DND-41 (cell line): ENCODE measurements around the gene POC1B.

Experiments
- ATAC-seq: fragments of 200-7000 bp; cut with Tn5 transposase; 3 replicates; pipeline ENCODE4 v1.9.1; 2021; ENCODE audit warnings: low read depth; ENCODE audit not compliant: insufficient read depth
- DNase-seq: peaks from one replicate; pipeline ENCODE4 v3.0.0-alpha.2; 2020
- H2AFZ ChIP-seq: 2 replicates; pipeline ENCODE4 v1.6.0; 2012; ENCODE audit warnings: low read depth, low read length
- H3K27ac ChIP-seq: 2 replicates; pipeline ENCODE4 v1.5.1; 2012; ENCODE audit warnings: low read length, inconsistent platforms
- H3K27me3 ChIP-seq: fragments of 200-600 bp; sonication (generic); 2 replicates; pipeline ENCODE4 v1.6.0; 2012; ENCODE audit warnings: low read length, mild to moderate bottlenecking, inconsistent platforms; ENCODE audit not compliant: insufficient read depth, poor library complexity
- H3K36me3 ChIP-seq: 2 replicates; pipeline ENCODE4 v1.5.1; 2012; ENCODE audit warnings: low read length, inconsistent platforms; ENCODE audit not compliant: insufficient read depth
- H3K4me1 ChIP-seq: 2 replicates; pipeline ENCODE4 v1.5.1; 2012; ENCODE audit warnings: mild to moderate bottlenecking, low read length; ENCODE audit not compliant: insufficient read depth
- H3K4me2 ChIP-seq: 2 replicates; pipeline ENCODE4 v1.6.0; 2012; ENCODE audit warnings: mild to moderate bottlenecking, moderate library complexity, low read length, inconsistent platforms; ENCODE audit not compliant: insufficient read depth
- H3K4me3 ChIP-seq, 2 experiments: fragments of 200-600 bp in 1 of 2; shearing (Covaris generic) in 1 of 2; 2 replicates each; pipeline ENCODE4 v1.5.1; 2012 to 2016; ENCODE audit warnings: inconsistent platforms in 2 of 2, low read length in 2 of 2, mild to moderate bottlenecking in 2 of 2, low read depth in 1 of 2, moderate library complexity in 1 of 2
- H3K79me2 ChIP-seq: 2 replicates; pipeline ENCODE4 v1.6.0; 2012; ENCODE audit warnings: low read length, inconsistent platforms; ENCODE audit not compliant: insufficient read depth
- H3K9ac ChIP-seq: 2 replicates; pipeline ENCODE4 v1.6.0; 2012; ENCODE audit warnings: low read depth, mild to moderate bottlenecking, inconsistent platforms, low read length, moderate library complexity
- H3K9me3 ChIP-seq: 2 replicates; pipeline ENCODE4 v1.5.1; 2012; ENCODE audit warnings: low read length, moderate library complexity, mild to moderate bottlenecking, inconsistent platforms; ENCODE audit not compliant: insufficient read depth, severe bottlenecking
- H4K20me1 ChIP-seq: 2 replicates; pipeline ENCODE4 v1.6.0; 2012; ENCODE audit warnings: low read length; ENCODE audit not compliant: insufficient read depth
- CTCF ChIP-seq: IDR thresholded peaks from 2 replicates; pipeline ENCODE4 v1.5.1; 2012; ENCODE audit warnings: borderline replicate concordance, low read length, moderate library complexity, mild to moderate bottlenecking; ENCODE audit not compliant: poor library complexity, severe bottlenecking; ENCODE audit errors: extremely low read depth
- EZH2 ChIP-seq: IDR thresholded peaks from 3 replicates; pipeline ENCODE4 v1.6.1; 2012; ENCODE audit warnings: borderline replicate concordance, low read depth, mild to moderate bottlenecking, moderate library complexity, low read length, inconsistent platforms; ENCODE audit not compliant: severe bottlenecking

POC1B gene

GRCh38 chr12:89490922-89491321, 34.9 kb downstream of the POC1B start:
- Histone ChIP-seq H3K27me3 (no peaks in the 10 kb centered on the region), H2AFZ (no peak overlapping the region), H3K4me1 (no peaks in the 10 kb centered on the region), H3K4me3 (no peak overlapping the region), H3K36me3 (peaks cover 62% of the 10 kb centered on the region), H4K20me1 (no peaks in the 10 kb centered on the region), H3K9ac (no peak overlapping the region), H3K27ac (no peak overlapping the region), H3K79me2 (0 out of 2 replicates have a peak, but pooled peaks cover 3% of the 10 kb centered on the region), H3K4me2 (no peak overlapping the region), H3K9me3 (no peaks in the 10 kb centered on the region)
- no peak for ATAC-seq
- DNase-seq = no peak
- TF ChIP-seq CTCF (no peak), EZH2 (no peak)

GRCh38 chr12:89486264-89486663, 39.6 kb downstream of the POC1B start:
- ATAC-seq (no peak), DNase-seq (no peak)
- H2AFZ ChIP-seq = no peak overlapping the region
- H3K4me2 ChIP-seq = no peak overlapping the region
- no peak for TF ChIP-seq EZH2
- no peak for TF ChIP-seq CTCF
- H3K4me3 ChIP-seq = no peak overlapping the region
- no peaks in the 10 kb centered on the region for H3K4me1 ChIP-seq
- H3K79me2 ChIP-seq = peaks cover 3% of the 10 kb centered on the region; the same call in 1 of the 2 replicates
- H3K36me3 ChIP-seq = peaks cover 58% of the 10 kb centered on the region
- H3K9ac ChIP-seq = no peak overlapping the region
- no peaks in the 10 kb centered on the region for H3K9me3 ChIP-seq
- no peaks in the 10 kb centered on the region for H4K20me1 ChIP-seq
- no peaks in the 10 kb centered on the region for H3K27me3 ChIP-seq
- no peak overlapping the region for H3K27ac ChIP-seq

- no peaks in the 10 kb centered on the region for H4K20me1 ChIP-seq
- DNase-seq (no peak), ATAC-seq (no peak)
- no peaks in the 10 kb centered on the region for H3K4me1 ChIP-seq
- H3K9ac ChIP-seq = no peak overlapping the region
- no peak overlapping the region for H2AFZ ChIP-seq
- H3K27me3 ChIP-seq = no peaks in the 10 kb centered on the region
- H3K4me3 ChIP-seq = no peak overlapping the region
- H3K4me2 ChIP-seq = no peak overlapping the region
- TF ChIP-seq EZH2 = no peak
- TF ChIP-seq CTCF = no peak
- H3K27ac ChIP-seq = no peak overlapping the region
- peaks cover 7% of the 10 kb centered on the region; the same call in 1 of the 2 replicates for H3K79me2 ChIP-seq
- H3K9me3 ChIP-seq = no peaks in the 10 kb centered on the region
- peaks cover 45% of the 10 kb centered on the region for H3K36me3 ChIP-seq
These were observed 41.4 kb downstream of the POC1B start for GRCh38 chr12:89484470-89484869.
